ENCODE data around the gene PRDX2.

- TF ChIP-seq CTCF (IDR thresholded peaks at IDR 0.05; ENCODE audit: low read length), result no peak
- TF ChIP-seq EZH2 (IDR thresholded peaks at IDR 0.05; ENCODE audit: borderline replicate concordance, low read length), result no peak
These were observed 4.9 kb upstream of the PRDX2 start, which contains the start of gene RNASEH2A for GRCh38 chr19:12806242-12807081.

Data from OCI-LY1 (cell line).